Measurements from ENCODE around the gene CSAG2. TPM values are rescaled to one million over a fixed set of nuclear protein-coding genes. Genes with fewer than 3 reads are reported as not detected.

Gene CSAG2
- polyA plus RNA-seq, 3 donors = not detected

GRCh38 chrX:152674135-152674534 is 34.9 kb downstream of the CSAG2 start:
- no peak for DNase-seq (ENCODE audit: low read depth in 3 of 3, low spot score in 2 of 3)

GRCh38 chrX:152663086-152663485 is 46.0 kb downstream of the CSAG2 start:
- no peak for DNase-seq (ENCODE audit: low read depth in 3 of 3, low spot score in 2 of 3)

GRCh38 chrX:152658302-152658701 is 50.8 kb downstream of the CSAG2 start:
- no peak for DNase-seq (ENCODE audit: low read depth in 3 of 3, low spot score in 2 of 3)

Other genes with a start within 250 kb of the CSAG2 start
- 1 to 10 TPM; 1.4 to 2.0 (median 1.6) TPM for gene GABRQ, start 71.4 kb downstream of the CSAG2 start, polyA plus RNA-seq (ENCODE audit: insufficient read length in 3 of 3)
- gene MAGEA3, start 10.5 kb downstream of the CSAG2 start, polyA plus RNA-seq (ENCODE audit: insufficient read length in 3 of 3) = not detected
- not detected for gene MAGEA2B, start 5.4 kb upstream of the CSAG2 start, polyA plus RNA-seq (ENCODE audit: insufficient read length in 3 of 3)
- gene CSAG1, start 24.4 kb upstream of the CSAG2 start, polyA plus RNA-seq (ENCODE audit: insufficient read length in 3 of 3) = not detected
- gene MAGEA12, start 24.5 kb upstream of the CSAG2 start, polyA plus RNA-seq (ENCODE audit: insufficient read length in 3 of 3) = not detected
- not detected for gene MAGEA2, start 44.6 kb upstream of the CSAG2 start, polyA plus RNA-seq (ENCODE audit: insufficient read length in 3 of 3)
- gene CSAG3, start 49.9 kb upstream of the CSAG2 start, polyA plus RNA-seq (ENCODE audit: insufficient read length in 3 of 3) = not detected
- gene MAGEA6, start 60.4 kb upstream of the CSAG2 start, polyA plus RNA-seq (ENCODE audit: insufficient read length in 3 of 3) = not detected
- gene CETN2, start 121.5 kb upstream of the CSAG2 start, polyA plus RNA-seq (ENCODE audit: insufficient read length in 3 of 3) = 100 to 1,000 TPM; 132 to 135 (median 133) TPM
- 10 to 100 TPM; 30.8 to 31.8 (median 31.2) TPM for gene NSDHL, start 121.8 kb upstream of the CSAG2 start, polyA plus RNA-seq (ENCODE audit: insufficient read length in 3 of 3)
- 10 to 100 TPM; 46.7 to 50.7 (median 49.5) TPM for gene ZNF185, start 188.8 kb upstream of the CSAG2 start, polyA plus RNA-seq (ENCODE audit: insufficient read length in 3 of 3)